Ishikawa (cell line): ENCODE measurements around the gene AP3D1.

Experiments used
- CEBPB ChIP-seq: IDR thresholded peaks from 2 replicates; pipeline ENCODE4 v1.6.1; 2012
- CREB1 ChIP-seq: IDR thresholded peaks from 2 replicates; pipeline ENCODE4 v1.6.1; 2012; ENCODE audit warnings: low read depth
- EGR1 ChIP-seq: IDR thresholded peaks from 2 replicates; pipeline ENCODE4 v1.6.1; 2012
- EP300 ChIP-seq: IDR thresholded peaks from 2 replicates; pipeline ENCODE4 v1.6.1; 2012; ENCODE audit warnings: borderline replicate concordance
- FOXM1 ChIP-seq: IDR thresholded peaks from 2 replicates; pipeline ENCODE4 v1.6.1; 2012; ENCODE audit warnings: low read depth, borderline replicate concordance
- MAX ChIP-seq: IDR thresholded peaks from 2 replicates; pipeline ENCODE4 v1.6.1; 2012
- NFIC ChIP-seq: IDR thresholded peaks from 2 replicates; pipeline ENCODE4 v1.6.1; 2012
- RAD21 ChIP-seq: IDR thresholded peaks from 2 replicates; pipeline ENCODE4 v1.6.1; 2012; ENCODE audit warnings: low read depth
- TAF1 ChIP-seq: IDR thresholded peaks from 2 replicates; pipeline ENCODE4 v1.6.1; 2012; ENCODE audit warnings: low read depth, mild to moderate bottlenecking
- TCF12 ChIP-seq: IDR thresholded peaks from 2 replicates; pipeline ENCODE4 v1.6.1; 2012; ENCODE audit warnings: low read depth
- TEAD4 ChIP-seq: IDR thresholded peaks from 2 replicates; pipeline ENCODE4 v1.6.1; 2012
- YY1 ChIP-seq: IDR thresholded peaks from 2 replicates; pipeline ENCODE4 v1.6.1; 2012; ENCODE audit warnings: low read depth
- ZBTB7A ChIP-seq: IDR thresholded peaks from 2 replicates; pipeline ENCODE4 v1.6.1; 2012; ENCODE audit warnings: low read depth
- TF ChIP-seq, protein P1 (sequence below): IDR thresholded peaks from 2 replicates; pipeline ENCODE4 v1.6.1; 2012
- TF ChIP-seq, protein P2 (sequence below): IDR thresholded peaks from 2 replicates; pipeline ENCODE4 v1.6.1; 2012; ENCODE audit warnings: low read depth, mild to moderate bottlenecking

AP3D1 gene

GRCh38 chr19:2151339-2152229, at the start of gene AP3D1:
TSS of gene AP3D1 (minus strand) at chr19:2151566. CDS start at chr19:2151334, 232 bp downstream.
- TF ChIP-seq CEBPB, result no peak
- TF ChIP-seq EGR1, result peak; percentile 76
- no peak for TF ChIP-seq TEAD4
- TF ChIP-seq CREB1, result peak; percentile 63; the same call in 1 of the 2 replicates
- no peak for TF ChIP-seq ZBTB7A
- no peak for TF ChIP-seq FOXM1
- TF ChIP-seq RAD21, result no peak
- peak; percentile 94 for TF ChIP-seq YY1
- TF ChIP-seq, protein P1, sequence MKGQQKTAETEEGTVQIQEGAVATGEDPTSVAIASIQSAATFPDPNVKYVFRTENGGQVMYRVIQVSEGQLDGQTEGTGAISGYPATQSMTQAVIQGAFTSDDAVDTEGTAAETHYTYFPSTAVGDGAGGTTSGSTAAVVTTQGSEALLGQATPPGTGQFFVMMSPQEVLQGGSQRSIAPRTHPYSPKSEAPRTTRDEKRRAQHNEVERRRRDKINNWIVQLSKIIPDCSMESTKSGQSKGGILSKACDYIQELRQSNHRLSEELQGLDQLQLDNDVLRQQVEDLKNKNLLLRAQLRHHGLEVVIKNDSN, result peak; percentile 89
- TF ChIP-seq NFIC, result no peak
- TF ChIP-seq MAX, result peak; percentile 95
- TF ChIP-seq, protein P2, sequence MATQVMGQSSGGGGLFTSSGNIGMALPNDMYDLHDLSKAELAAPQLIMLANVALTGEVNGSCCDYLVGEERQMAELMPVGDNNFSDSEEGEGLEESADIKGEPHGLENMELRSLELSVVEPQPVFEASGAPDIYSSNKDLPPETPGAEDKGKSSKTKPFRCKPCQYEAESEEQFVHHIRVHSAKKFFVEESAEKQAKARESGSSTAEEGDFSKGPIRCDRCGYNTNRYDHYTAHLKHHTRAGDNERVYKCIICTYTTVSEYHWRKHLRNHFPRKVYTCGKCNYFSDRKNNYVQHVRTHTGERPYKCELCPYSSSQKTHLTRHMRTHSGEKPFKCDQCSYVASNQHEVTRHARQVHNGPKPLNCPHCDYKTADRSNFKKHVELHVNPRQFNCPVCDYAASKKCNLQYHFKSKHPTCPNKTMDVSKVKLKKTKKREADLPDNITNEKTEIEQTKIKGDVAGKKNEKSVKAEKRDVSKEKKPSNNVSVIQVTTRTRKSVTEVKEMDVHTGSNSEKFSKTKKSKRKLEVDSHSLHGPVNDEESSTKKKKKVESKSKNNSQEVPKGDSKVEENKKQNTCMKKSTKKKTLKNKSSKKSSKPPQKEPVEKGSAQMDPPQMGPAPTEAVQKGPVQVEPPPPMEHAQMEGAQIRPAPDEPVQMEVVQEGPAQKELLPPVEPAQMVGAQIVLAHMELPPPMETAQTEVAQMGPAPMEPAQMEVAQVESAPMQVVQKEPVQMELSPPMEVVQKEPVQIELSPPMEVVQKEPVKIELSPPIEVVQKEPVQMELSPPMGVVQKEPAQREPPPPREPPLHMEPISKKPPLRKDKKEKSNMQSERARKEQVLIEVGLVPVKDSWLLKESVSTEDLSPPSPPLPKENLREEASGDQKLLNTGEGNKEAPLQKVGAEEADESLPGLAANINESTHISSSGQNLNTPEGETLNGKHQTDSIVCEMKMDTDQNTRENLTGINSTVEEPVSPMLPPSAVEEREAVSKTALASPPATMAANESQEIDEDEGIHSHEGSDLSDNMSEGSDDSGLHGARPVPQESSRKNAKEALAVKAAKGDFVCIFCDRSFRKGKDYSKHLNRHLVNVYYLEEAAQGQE, result no peak
- peak; percentile 77; the same call in 1 of the 2 replicates for TF ChIP-seq TAF1
- no peak for TF ChIP-seq EP300
- no peak for TF ChIP-seq TCF12

DNA sequence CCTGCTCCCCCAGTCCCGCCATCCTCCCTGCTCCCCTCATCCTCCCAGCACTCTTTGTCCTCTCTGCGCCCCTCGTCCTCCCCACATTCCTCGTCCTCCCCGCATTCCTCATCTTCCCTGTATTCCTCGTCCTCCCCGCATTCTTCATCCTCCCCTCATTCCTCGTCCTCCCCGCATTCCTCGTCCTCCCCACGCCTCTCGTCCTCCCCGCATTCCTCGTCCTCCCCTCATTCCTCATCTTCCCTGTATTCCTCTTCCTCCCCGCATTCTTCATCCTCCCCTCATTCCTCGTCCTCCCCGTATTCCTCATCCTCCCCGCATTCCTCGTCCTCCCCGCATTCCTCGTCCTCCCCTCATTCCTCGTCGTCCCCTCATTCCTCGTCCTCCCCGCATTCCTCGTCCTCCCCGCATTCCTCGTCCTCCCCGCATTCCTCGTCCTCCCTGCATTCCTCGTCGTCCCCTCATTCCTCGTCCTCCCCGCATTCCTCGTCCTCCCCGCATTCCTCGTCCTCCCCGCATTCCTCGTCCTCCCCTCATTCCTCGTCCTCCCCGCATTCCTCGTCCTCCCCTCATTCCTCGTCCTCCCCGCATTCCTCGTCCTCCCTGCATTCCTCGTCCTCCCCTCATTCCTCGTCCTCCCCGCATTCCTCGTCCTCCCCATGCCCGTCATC, 49.4 kb upstream of the AP3D1 start:
- peak; percentile 2 for TF ChIP-seq TEAD4

GRCh38 chr19:2199861-2200623, 48.7 kb upstream of the AP3D1 start:
- TF ChIP-seq, protein P1, result no peak
- no peak for TF ChIP-seq TAF1
- TF ChIP-seq RAD21, result no peak
- no peak for TF ChIP-seq MAX
- TF ChIP-seq CREB1, result no peak
- no peak for TF ChIP-seq CEBPB

DNA sequence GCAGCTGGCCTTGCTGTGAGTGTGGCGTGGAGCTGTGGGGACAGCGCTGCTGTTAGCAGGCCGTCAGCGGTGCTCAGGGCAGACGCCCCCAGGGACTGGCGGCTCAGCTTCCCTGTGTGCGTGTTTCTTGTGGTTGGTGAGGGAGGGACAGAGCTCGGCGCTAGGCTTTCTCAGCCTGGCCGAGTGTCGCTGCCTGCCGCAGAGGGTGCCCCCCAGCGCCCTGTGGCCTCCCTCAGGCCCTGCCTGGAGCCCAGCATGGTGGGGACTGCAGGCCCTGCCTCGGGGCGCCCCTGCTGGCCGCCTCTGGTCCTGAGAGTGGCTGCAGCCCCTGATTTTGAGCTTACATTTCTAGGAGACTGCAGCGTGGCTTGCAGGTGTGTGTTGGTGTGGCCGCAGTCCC, 47.8 kb upstream of the AP3D1 start:
- TF ChIP-seq, protein P2, result no peak
- TF ChIP-seq ZBTB7A (no peak), NFIC (no peak), FOXM1 (no peak), MAX (no peak), EP300 (no peak), CREB1 (no peak), TCF12 (no peak), RAD21 (no peak), EGR1 (no peak), TAF1 (no peak), CEBPB (no peak)
- TF ChIP-seq, protein P1, result no peak

DNA sequence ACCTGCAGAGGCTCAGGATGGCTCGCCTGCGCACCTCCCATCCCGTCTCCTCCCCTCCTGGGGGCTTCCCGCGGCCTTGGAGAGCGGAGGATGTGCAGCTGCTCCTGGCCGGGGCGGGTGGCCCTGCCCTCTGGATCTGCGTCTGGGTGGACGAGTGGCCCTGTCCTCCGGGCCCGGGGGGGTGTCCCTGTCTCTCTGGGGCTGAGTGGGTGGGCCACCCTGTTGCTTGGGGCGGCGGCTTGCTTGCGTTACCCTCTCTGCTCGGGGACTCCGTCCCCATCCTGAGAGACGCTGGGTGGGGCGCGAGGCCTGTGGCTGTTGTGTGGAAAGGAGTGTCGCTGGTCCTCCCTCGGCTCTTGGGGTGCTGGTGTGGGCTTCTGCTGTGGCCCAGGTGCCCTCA, 47.0 kb upstream of the AP3D1 start:
- TF ChIP-seq FOXM1 (no peak), EGR1 (no peak), CREB1 (no peak), NFIC (no peak), ZBTB7A (no peak)
- TF ChIP-seq, protein P1, result no peak
